GM12891 (cell line): Measurements from ENCODE around the gene TRRAP.
A peak's percentile ranks its signal among the peaks of the same experiment; 100 is the strongest.
"Not testable (repeated sequence)": the region's sequence is repeated elsewhere in the genome, so short reads cannot be mapped to it uniquely, and the experiment has no call there.

ENCODE experiments used
- DNase-seq: peaks from one replicate; pipeline ENCODE4 v3.0.0; 2011; ENCODE audit warnings: low spot score; ENCODE audit not compliant: insufficient read length
- FAIRE-seq: peaks from 2 replicates; lab custom pipeline; 2011; peaks lifted over from hg19 to GRCh38; lab: Jason Lieb, UNC
- PAX5 ChIP-seq: IDR thresholded peaks from 2 replicates; pipeline ENCODE4 v1.6.1; 2011; ENCODE audit warnings: low read length, moderate library complexity, mild to moderate bottlenecking; ENCODE audit not compliant: insufficient read depth, severe bottlenecking
- POLR2A ChIP-seq: IDR thresholded peaks from 2 replicates; pipeline ENCODE4 v1.6.1; 2011; ENCODE audit warnings: low read depth, low read length, control low read depth
- POLR2AphosphoS5 ChIP-seq: IDR thresholded peaks from 2 replicates; pipeline ENCODE4 v1.6.1; 2011; ENCODE audit warnings: low read depth, low read length, control low read depth
- POU2F2 ChIP-seq: IDR thresholded peaks from 2 replicates; pipeline ENCODE4 v1.6.1; 2011; ENCODE audit warnings: low read depth, mild to moderate bottlenecking, control low read depth, low read length, moderate library complexity
- SPI1 ChIP-seq: IDR thresholded peaks from 2 replicates; pipeline ENCODE4 v1.6.1; 2011; ENCODE audit warnings: low read depth, low read length, control low read depth
- TAF1 ChIP-seq: IDR thresholded peaks from 2 replicates; pipeline ENCODE4 v1.6.1; 2011; ENCODE audit warnings: low read depth, low read length, control low read depth

TRRAP gene

GRCh38 chr7:98841179-98841997 lies 36.9 kb upstream of the TRRAP start:
- DNase-seq (peak; percentile 60), FAIRE-seq (peak; percentile 87)
- TF ChIP-seq TAF1 (no peak), POU2F2 (peak; percentile 57; the same call in 1 of the 2 replicates), POLR2A (no peak)

GRCh38 chr7:98842552-98842951 lies 35.8 kb upstream of the TRRAP start:
- FAIRE-seq, result not testable (repeated sequence)

GRCh38 chr7:98848918-98849317 lies 29.4 kb upstream of the TRRAP start:
- DNase-seq (no peak), FAIRE-seq (no peak)
- TF ChIP-seq POLR2AphosphoS5 (no peak), SPI1 (no peak)

More at GRCh38 chr7:98842552-98842951, 35.8 kb upstream of the TRRAP start:
- DNase-seq, result not testable (repeated sequence)

- FAIRE-seq (no peak), DNase-seq (no peak)
- no peak for TF ChIP-seq POU2F2
- TF ChIP-seq POLR2AphosphoS5, result no peak
- no peak for TF ChIP-seq POLR2A
- no peak for TF ChIP-seq PAX5
- no peak for TF ChIP-seq TAF1
- no peak for TF ChIP-seq SPI1
Observed at GRCh38 chr7:98852826-98853225, 25.5 kb upstream of the TRRAP start.

- TF ChIP-seq TAF1 (no peak), POLR2A (no peak), POLR2AphosphoS5 (no peak), SPI1 (no peak), PAX5 (no peak), POU2F2 (no peak)
- FAIRE-seq (no peak), DNase-seq (no peak)
Observed at GRCh38 chr7:98855610-98856422, 22.5 kb upstream of the TRRAP start.

- FAIRE-seq (no peak), DNase-seq (no peak)
- TF ChIP-seq TAF1, result no peak
- no peak for TF ChIP-seq POU2F2
- no peak for TF ChIP-seq POLR2A
- no peak for TF ChIP-seq POLR2AphosphoS5
- TF ChIP-seq SPI1, result no peak
- no peak for TF ChIP-seq PAX5
Observed at GRCh38 chr7:98860071-98860470, 18.3 kb upstream of the TRRAP start.

GRCh38 chr7:98862203-98862602 lies 16.1 kb upstream of the TRRAP start:
- no peak for FAIRE-seq

GRCh38 chr7:98862716-98863420 lies 15.5 kb upstream of the TRRAP start:
- FAIRE-seq (no peak), DNase-seq (no peak)
- TF ChIP-seq POLR2AphosphoS5, result no peak
- no peak for TF ChIP-seq POLR2A
- no peak for TF ChIP-seq TAF1
- TF ChIP-seq SPI1, result no peak

More at GRCh38 chr7:98862203-98862602, 16.1 kb upstream of the TRRAP start:
- TF ChIP-seq SPI1, result no peak
- no peak for TF ChIP-seq PAX5
- no peak for TF ChIP-seq TAF1
- no peak for TF ChIP-seq POU2F2
- no peak for TF ChIP-seq POLR2A
- no peak for TF ChIP-seq POLR2AphosphoS5
- no peak for DNase-seq

- TF ChIP-seq PAX5, result no peak
- no peak for TF ChIP-seq POLR2A
- no peak for TF ChIP-seq POLR2AphosphoS5
- no peak for TF ChIP-seq POU2F2
- no peak for TF ChIP-seq TAF1
- TF ChIP-seq SPI1, result no peak
- DNase-seq (no peak), FAIRE-seq (no peak)
Observed at GRCh38 chr7:98863601-98864000, 14.7 kb upstream of the TRRAP start.
